Neural cell (in vitro differentiated cells): ENCODE data around the gene VAT1L. TPM values are rescaled to one million over a fixed set of nuclear protein-coding genes. Genes with fewer than 3 reads are reported as not detected.

Experiments
- H2AFZ ChIP-seq: fragments of 200-600, 300-800 bp; sonication (generic), shearing (Covaris generic); 2 replicates; pipeline ENCODE4 v1.6.0; 2014; ENCODE audit warnings: low read depth, mild to moderate bottlenecking, antibody characterized with exemption, low read length, moderate library complexity
- H3F3A ChIP-seq: fragments of 200-600 bp; shearing (Covaris generic); 2 replicates; pipeline ENCODE4 v1.6.1; 2016; ENCODE audit warnings: mild to moderate bottlenecking, moderate library complexity, mixed read lengths, antibody characterized with exemption, low read length; ENCODE audit not compliant: insufficient read depth, poor library complexity, severe bottlenecking
- H3K27ac ChIP-seq: fragments of 200-600, 300-800 bp; sonication (generic), shearing (Covaris generic); 2 replicates; pipeline ENCODE4 v1.5.1; 2014; ENCODE audit warnings: mild to moderate bottlenecking, low read length, moderate library complexity
- H3K27me3 ChIP-seq: fragments of 300-800, 200-600 bp; sonication (generic), shearing (Covaris generic); 2 replicates; pipeline ENCODE4 v1.6.0; 2014; ENCODE audit warnings: mild to moderate bottlenecking, low read depth, low read length, moderate library complexity; ENCODE audit not compliant: insufficient read depth
- H3K36me3 ChIP-seq: fragments of 300-800, 200-600 bp; sonication (generic), shearing (Covaris generic); 2 replicates; pipeline ENCODE4 v1.5.1; 2014; ENCODE audit warnings: mild to moderate bottlenecking, antibody characterized with exemption, low read length, moderate library complexity; ENCODE audit not compliant: insufficient read depth
- H3K4me2 ChIP-seq: fragments of 300-800, 200-600 bp; sonication (generic), shearing (Covaris generic); 2 replicates; pipeline ENCODE4 v1.6.0; 2014; ENCODE audit warnings: mild to moderate bottlenecking, low read length
- H3K4me3 ChIP-seq: fragments of 300-800, 200-600 bp; sonication (generic), shearing (Covaris generic); 2 replicates; pipeline ENCODE4 v1.5.1; 2014; ENCODE audit warnings: mild to moderate bottlenecking, low read length, moderate library complexity
- H3K79me2 ChIP-seq: fragments of 200-600 bp; shearing (Covaris generic); replicated peaks from 2 replicates; pipeline ENCODE4 v1.6.0; 2014; ENCODE audit warnings: mild to moderate bottlenecking, low read length, moderate library complexity; ENCODE audit not compliant: insufficient read depth
- H3K9ac ChIP-seq: fragments of 300-800, 200-600 bp; sonication (generic), shearing (Covaris generic); 2 replicates; pipeline ENCODE4 v1.6.1; 2016; ENCODE audit warnings: mild to moderate bottlenecking, low read length, mixed read lengths
- H3K9me2 ChIP-seq: fragments of 200-600 bp; shearing (Covaris generic); 2 replicates; pipeline ENCODE4 v1.6.1; 2016; ENCODE audit warnings: mild to moderate bottlenecking, low read length, mixed read lengths; ENCODE audit not compliant: insufficient read depth
- H3K9me3 ChIP-seq: fragments of 200-600, 300-800 bp; sonication (generic), shearing (Covaris generic); 2 replicates; pipeline ENCODE4 v1.6.1; 2016; ENCODE audit warnings: mild to moderate bottlenecking, mixed run types, low read length, moderate library complexity, mixed read lengths
- H4K20me1 ChIP-seq: fragments of 200-600 bp; shearing (Covaris generic); 2 replicates; pipeline ENCODE4 v1.6.1; 2016; ENCODE audit warnings: mild to moderate bottlenecking, mixed run types; ENCODE audit not compliant: insufficient read depth
- CTCF ChIP-seq: fragments of 450-650 bp; IDR thresholded peaks from 2 replicates; pipeline ENCODE4 v1.5.1; 2014; ENCODE audit warnings: antibody characterized with exemption, mild to moderate bottlenecking, moderate library complexity; ENCODE audit not compliant: poor library complexity, severe bottlenecking
- EP300 ChIP-seq: fragments of 450-650 bp; conservative IDR thresholded peaks from 2 replicates; pipeline ENCODE4 v1.6.1; 2014; ENCODE audit warnings: antibody characterized with exemption, mild to moderate bottlenecking, moderate library complexity; ENCODE audit not compliant: poor library complexity, severe bottlenecking
- EZH2 ChIP-seq: fragments of 200-600, 300-800 bp; shearing (Covaris generic), sonication (generic); IDR thresholded peaks from 2 replicates; pipeline ENCODE4 v1.6.1; 2014; ENCODE audit warnings: antibody characterized with exemption, low read length, borderline replicate concordance, mild to moderate bottlenecking; ENCODE audit not compliant: insufficient read depth, poor library complexity, severe bottlenecking
- MXI1 ChIP-seq: fragments of 450-650 bp; conservative IDR thresholded peaks from 2 replicates; pipeline ENCODE4 v1.6.1; 2014; ENCODE audit warnings: antibody characterized with exemption, mild to moderate bottlenecking; ENCODE audit not compliant: poor library complexity, severe bottlenecking
- POLR2AphosphoS5 ChIP-seq: IDR thresholded peaks from 2 replicates; pipeline ENCODE4 v1.6.1; 2012
- RAD21 ChIP-seq: fragments of 450-650 bp; conservative IDR thresholded peaks from 2 replicates; pipeline ENCODE4 v1.6.1; 2014; ENCODE audit warnings: antibody characterized with exemption, mild to moderate bottlenecking, moderate library complexity
- REST ChIP-seq: IDR thresholded peaks from 2 replicates; pipeline ENCODE4 v1.6.1; 2012; ENCODE audit warnings: borderline replicate concordance
- SMC3 ChIP-seq: fragments of 450-650 bp; conservative IDR thresholded peaks from 2 replicates; pipeline ENCODE4 v1.6.1; 2014; ENCODE audit warnings: antibody characterized with exemption, mild to moderate bottlenecking, moderate library complexity; ENCODE audit not compliant: poor library complexity
- TAF1 ChIP-seq: IDR thresholded peaks from 2 replicates; pipeline ENCODE4 v1.6.1; 2012; ENCODE audit warnings: low read depth
- polyA plus RNA-seq: library from polyadenylated mRNA; depleted of rRNA; stranded (reverse); fragments of >200 nt; gene quantifications from 2 replicates; pipeline ENCODE4 v1.2.3, GENCODE V29; 2014

The VAT1L gene
- polyA plus RNA-seq, 1 donor from 2014 or later = 54.5 TPM

GRCh38 chr16:77974883-77975282 lies 186.5 kb downstream of the VAT1L start:
- TF ChIP-seq TAF1 (no peak), POLR2AphosphoS5 (no peak), REST (no peak), MXI1 (no peak), EP300 (no peak), SMC3 (no peak), EZH2 (no peak), CTCF (no peak), RAD21 (no peak)
- Histone ChIP-seq H2AFZ (no peak overlapping the region), H4K20me1 (no peaks in the 10 kb centered on the region), H3K27ac (no peak overlapping the region), H3K4me2 (no peak overlapping the region), H3F3A (no peaks in the 10 kb centered on the region), H3K79me2 (no peaks in the 10 kb centered on the region), H3K9me2 (no peaks in the 10 kb centered on the region), H3K27me3 (no peaks in the 10 kb centered on the region), H3K9me3 (no peaks in the 10 kb centered on the region), H3K36me3 (no peaks in the 10 kb centered on the region), H3K9ac (no peak overlapping the region), H3K4me3 (no peak overlapping the region)

GRCh38 chr16:77975942-77976341 lies 187.6 kb downstream of the VAT1L start:
- H3K4me3 ChIP-seq = no peak overlapping the region
- no peak overlapping the region for H2AFZ ChIP-seq
- no peaks in the 10 kb centered on the region for H3F3A ChIP-seq
- no peaks in the 10 kb centered on the region for H3K9me2 ChIP-seq
- no peak for TF ChIP-seq EZH2
- no peak overlapping the region for H3K9ac ChIP-seq
- no peaks in the 10 kb centered on the region for H3K9me3 ChIP-seq
- no peak overlapping the region for H3K4me2 ChIP-seq
- H3K36me3 ChIP-seq = no peaks in the 10 kb centered on the region
- H4K20me1 ChIP-seq = no peaks in the 10 kb centered on the region
- H3K27me3 ChIP-seq = no peaks in the 10 kb centered on the region
- H3K27ac ChIP-seq = no peak overlapping the region
- H3K79me2 ChIP-seq = no peaks in the 10 kb centered on the region

GRCh38 chr16:77977339-77977738 lies 189.0 kb downstream of the VAT1L start:
- Histone ChIP-seq H3K36me3 (no peaks in the 10 kb centered on the region), H3F3A (no peaks in the 10 kb centered on the region), H3K9me3 (no peaks in the 10 kb centered on the region), H3K27me3 (no peaks in the 10 kb centered on the region), H3K9me2 (no peaks in the 10 kb centered on the region), H3K27ac (no peak overlapping the region), H3K79me2 (no peaks in the 10 kb centered on the region), H3K4me2 (no peak overlapping the region), H3K9ac (no peak overlapping the region), H2AFZ (no peak overlapping the region), H3K4me3 (no peak overlapping the region), H4K20me1 (no peaks in the 10 kb centered on the region)
- no peak for TF ChIP-seq RAD21
- TF ChIP-seq MXI1 = no peak
- no peak for TF ChIP-seq CTCF
- no peak for TF ChIP-seq EZH2
- TF ChIP-seq EP300 = no peak
- TF ChIP-seq POLR2AphosphoS5 = no peak
- no peak for TF ChIP-seq REST
- TF ChIP-seq TAF1 = no peak
- TF ChIP-seq SMC3 = no peak
